ENCODE data around the gene RFWD3.
"Not testable (repeated sequence)": the region's sequence is repeated elsewhere in the genome, so short reads cannot be mapped to it uniquely, and the experiment has no call there.

Gene RFWD3

GRCh38 chr16:74666010-74666421 lies 661 bp downstream of the RFWD3 start:
- no peak for DNase-seq

DNA sequence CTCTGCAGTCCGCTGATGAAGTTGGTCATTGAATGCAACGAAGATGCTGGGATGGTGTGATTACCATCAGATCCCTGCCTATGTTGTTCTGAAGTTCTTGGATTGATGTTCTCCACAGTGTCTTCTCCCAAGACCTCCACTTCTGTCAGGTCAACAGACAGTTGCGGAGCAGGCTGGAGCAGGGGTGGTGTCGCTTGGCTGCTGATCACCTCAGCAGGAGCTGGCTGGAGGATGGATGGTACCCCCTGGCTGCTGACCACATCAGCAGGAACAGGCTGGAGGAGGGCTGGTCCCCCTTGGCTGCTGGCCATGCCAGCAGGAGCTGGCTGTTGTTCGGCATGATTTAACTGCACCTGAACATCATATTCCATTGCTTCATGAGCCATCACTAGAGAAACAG lies 5.6 kb downstream of the RFWD3 start:
- DNase-seq = no peak

- no peak for DNase-seq
Observed at GRCh38 chr16:74660383-74660782, 6.3 kb downstream of the RFWD3 start.

DNA sequence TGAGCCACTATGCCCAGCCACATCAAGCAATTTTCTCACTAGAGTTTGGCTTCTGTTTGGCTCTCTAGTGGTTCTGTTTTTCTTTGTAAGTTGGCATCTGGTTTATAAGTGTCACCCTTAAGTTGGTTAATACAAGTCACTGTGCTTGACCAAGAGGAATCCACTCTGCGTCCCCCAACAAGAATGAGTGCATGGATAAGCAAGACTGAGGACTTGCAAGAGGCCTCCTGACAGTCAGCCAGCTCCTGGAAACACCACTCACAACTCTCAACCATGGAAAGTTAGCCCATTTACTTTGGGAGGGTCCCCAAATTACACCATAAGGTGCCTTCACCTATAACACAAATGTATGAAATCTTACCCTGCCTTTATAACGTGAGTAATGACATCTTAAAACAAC lies 7.6 kb downstream of the RFWD3 start:
- DNase-seq = no peak

GRCh38 chr16:74657870-74658642 lies 8.6 kb downstream of the RFWD3 start:
- DNase-seq = no peak

DNA sequence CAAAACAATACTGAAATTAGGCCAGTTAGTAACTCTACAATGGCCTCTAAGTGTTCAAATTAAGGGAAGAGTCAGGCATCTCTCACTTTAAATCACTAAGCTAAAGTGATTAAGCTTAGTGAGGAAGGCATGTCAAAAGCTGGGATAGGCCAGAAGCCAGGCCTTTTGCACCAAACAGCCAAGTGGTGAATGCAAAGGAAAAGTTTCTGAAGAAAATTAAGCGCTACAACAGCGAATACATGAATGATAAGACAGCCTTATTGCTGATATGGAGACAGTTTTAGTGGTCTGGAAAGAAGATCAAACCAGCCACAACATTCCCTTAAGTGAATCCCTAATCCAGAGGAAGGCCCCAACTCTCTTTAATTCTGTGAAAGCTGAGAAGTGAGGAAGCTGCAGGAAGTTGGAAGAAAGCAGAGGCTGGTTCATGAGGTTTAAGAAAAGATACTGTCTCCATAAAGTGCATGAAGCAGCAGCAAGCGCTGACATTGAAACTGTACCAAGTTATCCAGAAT lies 12.1 kb downstream of the RFWD3 start:
- no peak for DNase-seq

- DNase-seq = not testable (repeated sequence)
Observed at GRCh38 chr16:74652883-74653282, 13.8 kb downstream of the RFWD3 start.

DNA sequence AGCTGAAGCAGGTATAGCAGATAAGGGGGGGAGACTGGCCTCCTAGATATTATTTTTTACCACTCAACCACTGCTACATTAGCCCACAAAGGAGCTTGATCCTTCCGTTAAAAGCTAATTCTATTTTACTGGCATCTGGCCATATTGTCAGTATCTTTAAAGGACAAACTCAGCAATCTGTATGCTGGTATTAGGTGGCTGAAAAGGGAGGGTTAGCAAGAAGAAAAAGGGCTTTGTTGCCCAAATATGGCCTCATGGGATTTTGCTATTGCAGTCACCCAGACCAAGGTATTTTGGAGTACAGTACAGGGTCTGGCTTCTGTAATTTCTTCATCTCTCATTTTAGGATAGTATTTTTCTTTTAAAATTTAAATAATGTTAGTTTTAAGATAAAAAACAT lies 14.4 kb downstream of the RFWD3 start:
- DNase-seq = no peak

- DNase-seq = no peak
Observed at GRCh38 chr16:74651841-74652240, 14.8 kb downstream of the RFWD3 start.

DNA sequence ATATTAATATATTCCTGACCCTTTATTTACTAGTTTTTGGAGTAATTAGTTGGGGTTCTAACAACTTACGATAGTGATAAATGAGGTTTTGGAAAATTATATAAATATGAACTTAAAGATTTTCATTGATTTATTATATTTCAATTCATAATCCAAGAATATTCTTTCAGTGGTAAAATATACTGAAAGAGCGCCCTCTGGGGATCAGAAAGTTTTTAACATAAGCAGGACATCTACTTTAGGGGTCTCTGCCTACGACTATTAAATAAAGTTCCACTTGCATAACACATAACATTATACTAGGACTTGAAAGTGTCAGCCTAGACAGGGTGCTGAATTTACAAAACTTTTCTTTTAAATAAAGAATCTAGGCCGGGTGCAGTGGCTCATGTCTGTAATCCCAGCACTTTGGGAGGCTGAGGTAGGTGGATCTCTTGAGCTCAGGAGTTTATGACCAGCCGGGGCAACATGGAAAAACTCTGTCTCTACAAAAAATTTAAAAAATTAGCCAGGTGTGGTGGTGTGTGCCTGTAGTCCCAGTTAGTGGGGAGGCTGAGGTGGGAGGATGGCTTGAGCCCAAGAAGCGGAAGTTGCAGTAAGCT lies 15.6 kb downstream of the RFWD3 start:
- DNase-seq = no peak

GRCh38 chr16:74649839-74650504 lies 16.7 kb downstream of the RFWD3 start:
- no peak for DNase-seq

DNA sequence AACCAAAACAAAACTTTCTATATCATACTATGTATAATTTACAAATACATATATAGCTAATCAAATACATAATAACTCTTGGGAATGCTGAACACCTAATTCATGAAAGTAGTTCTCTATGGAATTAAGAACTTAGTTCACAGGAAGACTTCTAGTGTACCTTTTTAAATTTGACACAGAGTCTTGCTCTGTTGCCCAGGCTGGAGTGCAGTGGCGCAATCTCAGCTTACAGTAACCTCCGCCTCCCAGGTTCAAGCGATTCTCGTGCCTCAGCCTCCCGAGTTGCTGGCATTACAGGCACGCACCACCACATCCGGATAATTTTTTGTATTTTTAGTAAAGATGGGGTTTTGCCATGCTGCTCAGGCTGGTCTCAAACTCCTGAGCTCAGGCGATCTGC lies 24.7 kb downstream of the RFWD3 start:
- DNase-seq = no peak

DNA sequence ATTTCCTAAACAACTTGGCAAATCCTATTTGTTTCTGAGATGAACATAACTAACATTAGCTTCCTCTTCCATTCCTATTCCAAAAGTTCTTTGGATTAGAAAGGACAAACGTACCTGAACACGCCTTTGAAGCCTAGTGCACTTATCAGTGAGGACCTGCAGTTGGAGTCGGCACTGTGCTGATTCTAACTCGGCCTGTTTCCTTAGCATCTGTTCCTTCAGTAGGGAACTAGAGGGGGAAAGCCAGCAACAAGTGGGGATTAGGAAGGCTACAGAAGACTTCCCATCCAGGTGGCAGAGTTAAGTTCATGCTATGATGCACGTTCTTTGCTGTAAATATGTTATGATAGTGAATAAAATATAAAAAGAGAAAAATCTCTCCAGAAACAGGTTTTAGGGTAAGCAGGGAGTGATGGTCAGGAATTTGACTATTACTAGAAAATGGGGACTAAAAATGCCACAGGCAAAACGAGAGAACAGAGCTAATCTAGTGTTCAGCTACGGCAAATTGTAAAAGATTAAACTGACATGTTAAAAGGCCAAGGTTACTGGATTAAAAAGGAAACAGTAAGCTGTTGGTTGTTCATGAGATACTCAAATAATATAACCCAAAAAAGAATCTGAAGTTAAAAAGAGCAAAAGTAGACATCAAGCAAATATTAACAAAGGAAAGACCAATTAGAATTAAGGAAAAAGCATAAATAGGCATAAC lies 28.8 kb downstream of the RFWD3 start:
- DNase-seq = no peak

GRCh38 chr16:74635303-74635702 lies 31.4 kb downstream of the RFWD3 start:
- DNase-seq = no peak

- no peak for DNase-seq
Observed at GRCh38 chr16:74633686-74634085, 33.0 kb downstream of the RFWD3 start.

GRCh38 chr16:74627506-74628220 lies 39.0 kb downstream of the RFWD3 start:
- DNase-seq = no peak

DNA sequence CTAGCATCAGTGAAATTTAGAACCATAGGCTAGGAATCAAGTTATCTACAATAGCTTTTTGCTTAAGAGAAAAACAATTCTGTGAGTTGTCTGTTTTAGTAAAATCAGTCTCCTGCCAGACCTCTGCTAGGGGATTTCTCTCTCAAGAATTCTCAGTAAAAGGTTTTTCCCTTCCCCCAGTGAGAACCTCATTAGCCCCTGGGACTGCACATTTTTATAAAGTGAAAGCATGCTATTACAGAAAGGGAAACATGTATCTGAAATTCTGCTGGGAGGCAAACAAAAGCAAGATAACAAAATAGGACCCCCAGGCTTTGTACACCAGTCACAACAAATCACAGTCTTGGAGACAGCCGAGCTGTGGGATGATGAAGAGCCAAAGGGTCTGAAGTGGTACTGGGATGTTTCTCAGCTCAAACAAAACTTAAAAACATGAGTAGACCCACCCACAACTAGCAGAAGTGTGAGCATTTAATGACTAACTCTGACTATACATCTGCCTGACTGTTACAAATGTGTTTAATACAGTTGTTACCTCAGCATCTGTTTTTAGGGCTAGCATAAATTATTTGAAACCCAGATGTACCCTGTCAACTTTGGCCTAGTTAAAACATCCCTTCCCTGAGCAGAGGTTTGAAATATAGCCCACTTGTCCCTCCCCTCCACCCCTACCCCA lies 39.8 kb downstream of the RFWD3 start:
- no peak for DNase-seq

DNA sequence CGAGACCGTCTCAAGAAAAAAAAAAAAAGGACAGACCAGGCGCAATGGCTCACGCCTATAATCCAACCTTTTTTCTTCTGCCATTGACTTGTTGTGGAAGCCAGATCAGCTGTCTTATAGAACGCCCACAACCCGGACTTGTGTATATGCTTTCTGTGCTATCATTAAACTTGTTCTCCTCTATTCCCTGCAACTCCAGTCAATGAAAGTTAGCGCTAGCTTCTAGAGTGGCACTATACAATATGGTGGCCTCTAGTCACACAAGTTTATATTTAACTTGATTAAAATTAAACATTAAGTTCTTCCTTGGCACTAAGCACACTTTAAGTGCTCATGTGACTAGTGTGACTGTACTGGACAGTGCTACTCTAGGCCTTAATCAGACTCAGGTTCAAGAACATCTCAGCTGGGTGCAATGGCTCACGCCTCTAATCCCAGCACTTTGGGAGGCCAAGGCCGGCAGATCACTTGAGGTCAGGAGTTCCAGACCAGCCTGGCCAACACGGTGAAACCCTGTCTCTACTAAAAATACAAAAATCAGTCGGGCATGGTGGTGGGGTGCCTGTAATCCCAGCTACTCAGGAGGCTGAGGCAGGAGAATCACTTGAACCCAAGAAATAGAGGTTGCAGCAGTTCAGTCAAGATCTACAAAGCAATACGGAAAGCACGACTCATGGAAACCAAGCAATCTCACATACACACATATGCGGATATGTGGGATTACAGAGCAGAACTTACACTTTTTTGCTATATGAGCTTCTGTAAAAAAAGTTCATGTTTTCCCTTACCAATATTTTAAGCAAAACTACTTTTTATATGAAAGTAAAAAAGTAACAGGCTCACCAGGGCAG lies 41.0 kb downstream of the RFWD3 start:
- no peak for DNase-seq

GRCh38 chr16:74623839-74624235 lies 42.8 kb downstream of the RFWD3 start:
- no peak for DNase-seq

- no peak for DNase-seq
Observed at GRCh38 chr16:74623214-74623838, 43.4 kb downstream of the RFWD3 start.

DNA sequence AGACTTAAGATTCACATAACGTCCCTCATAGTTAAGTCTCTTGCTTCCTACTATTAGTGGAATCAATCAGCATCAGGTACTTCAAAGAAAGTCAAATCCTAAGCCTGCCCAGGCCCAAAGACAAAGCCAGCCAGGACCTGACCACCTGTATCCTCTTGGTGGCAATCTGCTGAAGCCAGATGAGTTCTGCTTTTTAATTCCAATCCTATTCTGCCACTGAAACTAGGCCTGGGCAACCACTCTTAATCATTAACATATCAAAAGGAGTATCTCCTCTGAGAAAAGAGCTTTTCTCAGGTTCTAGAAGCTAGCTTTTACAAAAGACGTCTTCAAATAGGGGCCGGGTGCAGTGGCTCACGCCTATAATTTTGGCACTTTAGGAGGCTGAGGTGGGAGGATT lies 44.7 kb downstream of the RFWD3 start:
- no peak for DNase-seq
